Daoy (cell line): ENCODE results near the gene VPS35L. TPM values are rescaled to one million over a fixed set of nuclear protein-coding genes. Genes with fewer than 3 reads are reported as not detected.

Experiments
- DNase-seq: peaks from one replicate; pipeline ENCODE4 v3.0.0-alpha.2; 2015; ENCODE audit warnings: low read depth
- total RNA-seq: library from RNA; depleted of rRNA; stranded (reverse); fragments of >200 nt; shearing (Covaris generic); gene quantifications from 2 replicates; pipeline ENCODE4 v1.2.3, GENCODE V29; 2014; rRNA removed

The VPS35L gene, protein sequence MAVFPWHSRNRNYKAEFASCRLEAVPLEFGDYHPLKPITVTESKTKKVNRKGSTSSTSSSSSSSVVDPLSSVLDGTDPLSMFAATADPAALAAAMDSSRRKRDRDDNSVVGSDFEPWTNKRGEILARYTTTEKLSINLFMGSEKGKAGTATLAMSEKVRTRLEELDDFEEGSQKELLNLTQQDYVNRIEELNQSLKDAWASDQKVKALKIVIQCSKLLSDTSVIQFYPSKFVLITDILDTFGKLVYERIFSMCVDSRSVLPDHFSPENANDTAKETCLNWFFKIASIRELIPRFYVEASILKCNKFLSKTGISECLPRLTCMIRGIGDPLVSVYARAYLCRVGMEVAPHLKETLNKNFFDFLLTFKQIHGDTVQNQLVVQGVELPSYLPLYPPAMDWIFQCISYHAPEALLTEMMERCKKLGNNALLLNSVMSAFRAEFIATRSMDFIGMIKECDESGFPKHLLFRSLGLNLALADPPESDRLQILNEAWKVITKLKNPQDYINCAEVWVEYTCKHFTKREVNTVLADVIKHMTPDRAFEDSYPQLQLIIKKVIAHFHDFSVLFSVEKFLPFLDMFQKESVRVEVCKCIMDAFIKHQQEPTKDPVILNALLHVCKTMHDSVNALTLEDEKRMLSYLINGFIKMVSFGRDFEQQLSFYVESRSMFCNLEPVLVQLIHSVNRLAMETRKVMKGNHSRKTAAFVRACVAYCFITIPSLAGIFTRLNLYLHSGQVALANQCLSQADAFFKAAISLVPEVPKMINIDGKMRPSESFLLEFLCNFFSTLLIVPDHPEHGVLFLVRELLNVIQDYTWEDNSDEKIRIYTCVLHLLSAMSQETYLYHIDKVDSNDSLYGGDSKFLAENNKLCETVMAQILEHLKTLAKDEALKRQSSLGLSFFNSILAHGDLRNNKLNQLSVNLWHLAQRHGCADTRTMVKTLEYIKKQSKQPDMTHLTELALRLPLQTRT
- total RNA-seq, result 11.8 and 12.1 TPM in 2 replicates

GRCh38 chr16:19555186-19555937 lies at the start of gene VPS35L:
Gene VPS35L (plus strand): TSS chr16:19555703. CDS start chr16:19555730, 27 bp downstream.
- peak; percentile 99 for DNase-seq

DNA sequence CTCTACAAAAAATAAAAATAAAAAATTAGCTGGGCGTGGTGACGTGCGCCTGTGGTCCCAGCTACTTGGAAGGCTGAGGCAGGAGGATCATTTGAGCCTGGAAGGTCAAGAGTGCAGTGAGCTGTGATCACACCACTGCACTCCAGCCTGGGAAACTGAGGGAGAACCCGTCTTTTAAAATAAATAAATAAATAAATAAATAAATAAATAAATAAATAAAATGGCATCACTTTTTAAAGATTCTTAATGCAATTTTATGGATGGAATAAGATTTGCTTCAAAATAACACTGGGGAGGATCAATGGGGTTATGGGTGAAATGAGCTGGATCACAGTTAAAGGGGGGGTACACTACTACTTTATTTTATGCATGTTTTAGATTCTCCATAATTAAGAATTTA lies 48.5 kb upstream of the VPS35L start:
- DNase-seq, result no peak

DNA sequence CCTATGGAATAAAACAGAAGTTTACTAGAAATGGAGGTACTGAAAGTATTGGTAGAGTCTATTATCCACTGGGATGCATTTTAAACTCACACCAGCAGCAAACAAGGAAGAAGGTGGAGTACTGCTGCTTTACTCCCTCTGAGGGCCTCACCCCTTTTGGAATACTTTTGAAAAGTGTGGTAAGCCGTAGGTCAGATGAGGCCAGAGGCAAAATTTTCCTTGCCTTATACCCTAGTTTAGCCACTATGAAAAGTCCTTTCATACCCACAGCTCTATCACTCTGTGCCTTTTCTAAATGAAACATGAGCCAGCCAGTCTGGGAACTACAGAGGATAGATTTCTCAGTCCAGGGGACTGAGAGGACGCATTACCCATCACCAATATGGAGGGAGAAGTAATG lies 47.6 kb upstream of the VPS35L start:
- no peak for DNase-seq

- DNase-seq, result no peak
Observed at GRCh38 chr16:19512297-19512696, 43.2 kb upstream of the VPS35L start.

DNA sequence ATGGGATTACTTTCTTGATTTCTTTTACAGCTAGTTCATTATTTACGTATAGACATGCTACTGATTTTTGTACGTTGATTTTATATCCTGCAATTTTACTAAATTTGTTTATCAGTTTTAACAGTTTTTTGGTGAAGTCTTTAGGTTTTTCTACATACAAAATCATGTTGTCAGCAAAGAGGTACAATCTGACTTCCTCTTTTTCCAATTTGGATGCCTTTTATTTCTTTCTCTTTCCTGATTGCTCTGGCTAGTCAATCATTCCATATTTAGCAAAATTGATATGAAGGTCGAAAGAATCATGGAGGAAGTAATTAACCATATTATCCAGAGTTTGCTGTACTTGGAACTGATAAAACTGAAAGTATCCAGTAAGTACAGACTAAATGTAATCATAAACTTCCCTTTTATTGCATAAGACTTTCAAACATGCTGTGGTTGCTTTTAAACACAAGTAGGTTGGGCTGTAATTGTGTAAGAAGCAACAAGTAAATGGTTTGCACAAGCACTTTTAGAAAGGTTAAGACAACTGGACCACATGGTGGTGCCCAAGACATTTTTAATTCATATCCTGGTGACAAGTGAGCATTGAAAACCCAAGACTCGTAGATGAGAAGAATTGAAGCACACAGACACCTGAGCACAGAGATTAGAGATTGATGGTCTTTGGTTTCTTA lies 42.0 kb upstream of the VPS35L start:
- DNase-seq, result no peak

DNA sequence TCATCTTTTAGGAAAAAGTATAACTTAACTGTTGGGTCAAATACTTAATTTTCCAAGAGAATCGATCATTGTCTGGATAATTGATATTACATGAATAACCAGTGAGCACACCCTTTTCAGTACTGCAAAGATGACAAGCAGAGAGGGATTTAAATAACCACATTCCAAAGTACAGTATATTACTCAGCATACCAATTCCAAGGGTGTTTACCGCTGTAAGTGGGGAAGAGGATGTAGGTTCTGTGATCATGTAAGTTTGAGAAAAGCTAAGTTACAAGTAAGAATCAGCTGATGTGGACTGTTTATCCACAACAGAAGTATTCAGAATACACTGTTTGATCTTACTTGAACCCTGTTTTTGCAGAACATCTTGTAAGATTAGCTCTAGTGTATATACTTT lies 39.7 kb upstream of the VPS35L start:
- DNase-seq, result no peak

GRCh38 chr16:19517424-19518089 lies 37.9 kb upstream of the VPS35L start:
- DNase-seq, result peak; percentile 41

- no peak for DNase-seq
Observed at GRCh38 chr16:19518388-19518787, 37.1 kb upstream of the VPS35L start.

DNA sequence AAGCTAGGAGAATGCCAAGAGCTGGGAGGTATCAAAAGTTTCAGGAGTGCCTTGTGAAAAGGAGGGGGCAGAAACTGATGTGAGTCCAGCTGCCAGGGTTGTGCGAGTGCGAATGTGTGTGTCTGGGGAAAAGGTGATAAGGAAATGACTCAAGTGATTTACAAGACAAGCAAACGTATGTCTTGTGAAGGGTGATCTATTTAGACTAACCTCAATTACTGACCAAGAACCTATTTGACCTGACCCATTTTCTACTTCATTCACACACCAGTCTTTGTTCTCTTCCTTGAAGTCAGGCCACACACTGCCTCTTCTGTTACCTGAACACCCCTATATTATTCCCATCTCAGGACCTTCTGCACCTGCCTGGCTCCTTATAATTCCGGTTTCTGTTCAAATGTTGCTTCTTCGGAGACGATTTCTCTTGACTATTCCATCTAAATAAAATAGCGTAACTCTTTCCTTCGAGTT lies 34.6 kb upstream of the VPS35L start:
- peak; percentile 68 for DNase-seq

DNA sequence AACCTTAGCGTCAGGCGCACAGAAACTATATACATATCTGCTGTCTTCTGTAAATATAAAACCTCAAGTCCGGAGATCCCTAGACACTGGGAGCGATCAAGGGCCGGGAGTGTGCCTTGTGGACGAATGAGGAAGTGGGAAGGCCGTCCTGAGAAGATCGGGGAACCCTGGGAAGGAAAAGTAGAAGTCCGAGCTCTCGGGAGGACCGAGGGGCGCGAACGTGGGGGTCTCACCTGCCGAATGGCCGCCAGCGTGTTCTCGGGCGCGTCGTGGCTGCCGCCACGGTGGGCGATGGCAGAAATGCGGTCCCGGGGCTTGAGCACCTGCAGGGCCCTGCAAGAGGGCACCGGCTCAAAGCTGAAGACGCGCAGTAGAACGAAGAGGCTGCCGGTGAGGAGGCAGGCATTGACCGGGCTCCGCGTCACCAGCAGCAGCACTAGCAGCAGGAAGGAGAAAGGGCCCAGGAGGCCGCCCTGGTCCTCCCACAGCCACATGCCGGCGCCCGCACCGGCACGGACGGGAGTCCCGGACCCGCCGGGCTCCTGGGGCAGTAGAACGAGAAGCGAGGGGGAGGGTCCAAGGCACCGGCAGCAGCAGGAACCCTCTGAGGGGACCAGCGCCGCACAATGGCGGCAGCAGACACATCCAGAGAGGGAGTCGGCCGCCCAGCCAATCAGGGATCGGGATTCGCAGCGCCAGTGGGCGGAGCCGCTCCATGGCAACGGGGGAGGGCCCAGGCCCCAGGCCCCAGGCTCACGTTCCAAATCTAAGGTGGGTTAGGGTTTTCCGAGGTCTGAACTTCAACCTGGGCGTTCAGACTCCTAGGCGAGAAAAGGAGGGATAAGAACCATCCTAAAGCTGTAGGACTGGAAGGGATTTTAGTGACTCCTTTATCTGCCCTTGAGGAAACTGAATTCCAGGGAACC lies 33.8 kb upstream of the VPS35L start, which contains the start of gene GDE1:
Gene GDE1 (minus strand): TSS at position 628 of the 926 bp plus-strand sequence. CDS start 134 bp downstream, at position 494.
- peak; percentile 94 for DNase-seq

GRCh38 chr16:19522397-19522732 lies 33.1 kb upstream of the VPS35L start:
- no peak for DNase-seq

- DNase-seq, result no peak
Observed at GRCh38 chr16:19522760-19523159, 32.7 kb upstream of the VPS35L start.

DNA sequence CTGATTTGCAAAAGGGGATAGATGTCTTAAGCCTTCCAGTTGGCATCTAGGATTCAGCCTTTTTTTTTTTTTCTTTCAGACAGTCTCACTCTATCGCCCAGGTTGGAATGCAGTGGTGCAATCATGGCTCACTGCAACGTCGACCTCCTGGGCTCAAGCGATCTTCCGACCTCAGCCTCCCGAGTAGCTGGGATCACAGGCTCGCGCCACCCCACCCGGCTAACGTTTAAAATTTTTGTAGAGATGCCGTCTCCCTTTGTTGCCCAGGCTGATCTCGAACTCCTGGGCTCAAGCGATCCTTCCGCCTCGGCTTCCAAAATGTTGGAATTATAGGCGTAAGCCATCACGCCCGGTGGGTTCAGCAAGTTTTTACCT lies 32.3 kb upstream of the VPS35L start:
- DNase-seq, result no peak

DNA sequence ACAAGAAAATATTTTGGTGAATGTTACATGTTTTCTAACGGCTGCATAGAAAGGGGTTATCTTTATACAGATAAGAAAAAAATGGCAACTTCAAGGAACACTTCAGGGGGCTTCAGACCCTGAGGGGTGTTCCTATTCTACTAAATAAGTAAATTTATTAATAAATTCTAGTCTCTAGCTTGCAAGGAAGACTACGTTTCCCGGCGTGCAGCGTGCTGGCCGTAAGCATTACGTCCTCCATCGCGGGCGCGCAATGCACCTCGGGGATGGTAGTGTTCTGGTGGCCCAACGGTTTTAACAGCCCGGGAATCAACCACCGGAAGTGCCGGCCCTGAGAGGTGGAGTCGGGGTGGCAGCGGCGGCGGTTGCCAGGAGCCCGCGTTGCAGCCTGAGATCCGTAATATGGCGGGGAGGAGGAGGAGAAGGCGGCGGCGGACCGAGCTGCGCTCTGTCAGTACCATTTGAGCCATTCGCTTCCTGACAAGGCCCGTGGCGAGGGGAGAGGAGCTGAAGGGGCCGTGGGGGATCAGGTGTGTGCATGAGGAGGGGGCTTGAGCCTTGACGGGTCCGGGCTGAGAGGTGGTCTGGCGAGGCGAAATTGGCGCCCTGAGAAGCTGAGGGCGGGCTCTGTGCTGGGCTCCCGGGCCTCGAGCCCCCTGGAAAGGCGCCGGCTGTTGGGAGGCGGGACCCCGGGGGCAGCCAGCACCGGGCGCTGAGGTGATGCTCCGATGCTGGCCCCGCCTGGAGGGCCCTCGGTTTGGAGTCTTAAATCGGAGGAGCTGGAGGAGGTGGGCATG lies 31.7 kb upstream of the VPS35L start, which contains the start of gene CCP110:
Gene CCP110 (plus strand): TSS at position 384 of the 797 bp plus-strand sequence. CDS start 3,940 bp downstream, outside the sequence.
- peak; percentile 98 for DNase-seq

DNA sequence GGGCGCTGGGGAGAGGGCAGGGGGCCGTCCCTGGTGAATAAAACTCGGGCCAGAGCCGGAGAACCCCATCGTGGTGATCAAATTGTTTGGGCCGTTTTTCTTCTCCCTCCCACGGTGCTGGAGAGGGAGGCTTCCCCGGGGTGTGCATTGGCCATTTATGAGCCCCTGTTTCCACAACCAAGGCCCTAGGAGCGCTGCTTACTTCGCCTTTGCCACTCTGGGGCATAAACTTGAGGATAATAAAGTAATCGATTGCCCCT lies 31.2 kb upstream of the VPS35L start:
- no peak for DNase-seq

DNA sequence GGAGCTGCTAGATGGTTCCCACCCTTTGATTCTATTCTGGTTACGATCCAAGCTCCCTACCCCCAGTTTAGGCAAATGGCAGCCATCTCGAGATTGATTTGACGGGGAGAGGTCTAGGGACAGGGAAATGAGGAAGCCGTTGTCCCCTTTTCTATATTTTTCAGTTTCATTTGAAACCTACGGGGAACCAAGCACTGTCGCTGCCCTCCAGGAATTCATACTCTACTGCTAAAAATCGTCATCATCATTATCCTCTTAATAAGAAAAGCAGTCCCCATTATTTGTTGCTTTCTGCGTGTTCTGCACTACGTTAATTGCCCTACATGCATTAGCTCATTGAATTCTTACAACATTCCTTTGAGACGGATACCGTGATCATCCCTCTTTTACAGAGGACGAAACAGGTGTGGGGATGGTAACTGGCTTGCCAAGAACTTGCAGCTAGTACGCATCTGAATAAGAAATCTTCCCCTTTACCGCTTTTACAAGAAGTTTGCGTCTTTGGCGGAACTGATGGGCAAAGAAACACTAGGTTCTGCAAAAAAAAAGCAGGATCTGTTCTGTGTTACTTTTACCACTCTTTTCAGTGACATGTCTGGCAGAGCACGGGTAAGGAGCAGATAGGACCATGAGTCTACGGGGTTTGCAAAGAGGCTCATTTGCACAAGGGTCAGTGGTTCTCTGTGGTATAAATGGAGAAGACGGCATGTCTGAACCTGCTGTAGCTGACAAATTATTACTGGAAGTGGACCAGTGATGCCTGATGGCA lies 30.7 kb upstream of the VPS35L start:
- DNase-seq, result no peak

GRCh38 chr16:19525385-19525723 lies 30.1 kb upstream of the VPS35L start:
- no peak for DNase-seq

GRCh38 chr16:19527161-19527560 lies 28.3 kb upstream of the VPS35L start:
- no peak for DNase-seq
